GM12801 (cell line): ENCODE results near the gene ETFB.

Experiments used
- CTCF ChIP-seq: IDR thresholded peaks from one replicate; pipeline ENCODE4 v1.5.1; 2011; ENCODE audit warnings: control low read depth; ENCODE audit not compliant: insufficient read length; ENCODE audit errors: extremely low read depth

ETFB gene

GRCh38 chr19:51297406-51297805 is 68.8 kb downstream of the ETFB start:
- TF ChIP-seq CTCF: no peak

- TF ChIP-seq CTCF: no peak
Observed at GRCh38 chr19:51296336-51297093, 69.7 kb downstream of the ETFB start.

GRCh38 chr19:51295382-51296126 is 70.6 kb downstream of the ETFB start:
- TF ChIP-seq CTCF: no peak
